Liver (tissue), 9 donors: ENCODE results near the gene KIRREL3. TPM values are rescaled to one million over a fixed set of nuclear protein-coding genes. Genes with fewer than 3 reads are reported as not detected.

Experiments
- DNase-seq: peaks from one replicate; pipeline ENCODE4 v3.0.0-alpha.2; 2017; ENCODE audit warnings: low spot score
- H3K27ac ChIP-seq, 2 donors: one replicate each; pipeline ENCODE4 v1.7.0; 2013; ENCODE audit warnings: inconsistent platforms in 2 of 2, low read length in 2 of 2, control low read depth in 1 of 2, low read depth in 1 of 2, mild to moderate bottlenecking in 1 of 2
- H3K27me3 ChIP-seq, 4 donors: one replicate each; pipeline versions ENCODE4 v1.6.1 to v1.7.0; 2013; ENCODE audit warnings: low read length in 3 of 4, inconsistent platforms in 1 of 4, mild to moderate bottlenecking in 1 of 4, moderate library complexity in 1 of 4; ENCODE audit not compliant: control insufficient read depth in 4 of 4, insufficient read depth in 4 of 4
- H3K36me3 ChIP-seq, 4 donors: one replicate each; pipeline versions ENCODE4 v1.6.1 to v1.7.0; 2013; ENCODE audit warnings: low read length in 3 of 4, mild to moderate bottlenecking in 3 of 4, low read depth in 1 of 4, moderate library complexity in 1 of 4; ENCODE audit not compliant: control insufficient read depth in 4 of 4, insufficient read depth in 3 of 4
- H3K4me1 ChIP-seq, 4 donors: one replicate each; pipeline versions ENCODE4 v1.6.1 to v1.7.0; 2013; ENCODE audit warnings: low read length in 3 of 4, mild to moderate bottlenecking in 3 of 4, moderate library complexity in 1 of 4; ENCODE audit not compliant: control insufficient read depth in 4 of 4, insufficient read depth in 4 of 4
- H3K4me3 ChIP-seq, 3 donors: one replicate each; pipeline versions ENCODE4 v1.6.1 to v1.7.0; 2013; ENCODE audit warnings: low read length in 3 of 3, control low read depth in 1 of 3, low read depth in 1 of 3, mild to moderate bottlenecking in 1 of 3
- H3K9ac ChIP-seq, 2 donors: one replicate each; pipeline ENCODE4 v1.7.0; 2013; ENCODE audit warnings: low read length in 2 of 2, mild to moderate bottlenecking in 2 of 2, moderate library complexity in 2 of 2, control low read depth in 1 of 2, low read depth in 1 of 2
- H3K9me3 ChIP-seq, 4 donors: one replicate each; pipeline versions ENCODE4 v1.6.1 to v1.7.0; 2013; ENCODE audit warnings: low read length in 3 of 4; ENCODE audit not compliant: control insufficient read depth in 4 of 4
- EGR1 ChIP-seq, 2 donors: IDR thresholded peaks; 2 replicates each; pipeline ENCODE4 v1.6.1; 2016 to 2018; ENCODE audit warnings: antibody characterized with exemption in 2 of 2, low read depth in 2 of 2
- FOXA2 ChIP-seq: IDR thresholded peaks from 2 replicates; pipeline ENCODE4 v1.6.1; 2016; ENCODE audit warnings: antibody characterized with exemption
- GABPA ChIP-seq, 2 donors: IDR thresholded peaks in 1 of 2; conservative IDR thresholded peaks in 1 of 2; 2 replicates each; pipeline ENCODE4 v1.6.1; 2016; ENCODE audit warnings: antibody characterized with exemption in 2 of 2, mild to moderate bottlenecking in 1 of 2, moderate library complexity in 1 of 2
- HNF4A ChIP-seq, 2 donors: conservative IDR thresholded peaks; 2 replicates each; pipeline ENCODE4 v1.6.1; 2016; ENCODE audit warnings: antibody characterized with exemption in 2 of 2, mild to moderate bottlenecking in 2 of 2
- HNF4G ChIP-seq: IDR thresholded peaks from 2 replicates; pipeline ENCODE4 v1.6.1; 2016; ENCODE audit warnings: antibody characterized with exemption
- NR2F2 ChIP-seq: IDR thresholded peaks from 2 replicates; pipeline ENCODE4 v1.6.1; 2016; ENCODE audit warnings: antibody characterized with exemption
- RAD21 ChIP-seq, 2 donors: IDR thresholded peaks; 2 replicates each; pipeline ENCODE4 v1.6.1; 2016; ENCODE audit warnings: antibody characterized with exemption in 2 of 2, mild to moderate bottlenecking in 2 of 2
- RXRA ChIP-seq, 2 donors: IDR thresholded peaks; 2 replicates each; pipeline ENCODE4 v1.6.1; 2017 to 2018; ENCODE audit warnings: antibody characterized with exemption in 2 of 2, mild to moderate bottlenecking in 1 of 2
- YY1 ChIP-seq: IDR thresholded peaks from 2 replicates; pipeline ENCODE4 v1.6.1; 2016; ENCODE audit warnings: antibody characterized with exemption, mild to moderate bottlenecking
- WGBS: extraction: QIAGEN DNeasy Blood & Tissue Kit; methylation state at CpG from one replicate; pipeline ENCODE4 v1.1.7; 2013; 5-methylcytosine and 5-hydroxymethylcytosine counted together
- polyA plus RNA-seq, 2 donors: library from polyadenylated mRNA; stranded (reverse) in 1 of 2; unstranded in 1 of 2; fragments of 200-250 nt in 1 of 2; fragments of >200 nt in 1 of 2; fragmentation: Nextera tagmentation in 1 of 2; extraction: Ambion mirVana in 1 of 2; gene quantifications; one replicate each; pipeline versions ENCODE4 v1.2.1 to v1.2.3, GENCODE V29; 2013 to 2015
- total RNA-seq, 2 donors: library from RNA; depleted of rRNA; stranded (reverse); fragments of >200 nt; gene quantifications; one replicate each; pipeline ENCODE4 v1.2.3, GENCODE V29; 2014
- TF ChIP-seq, protein P1 (sequence below): IDR thresholded peaks from 2 replicates; pipeline ENCODE4 v1.6.1; 2016; ENCODE audit warnings: antibody characterized with exemption
- TF ChIP-seq, protein P2 (sequence below): IDR thresholded peaks from 2 replicates; pipeline ENCODE4 v1.6.1; 2016; ENCODE audit warnings: antibody characterized with exemption
- TF ChIP-seq, protein P3 (sequence below): IDR thresholded peaks from 2 replicates; pipeline ENCODE4 v1.6.1; 2016; ENCODE audit warnings: antibody characterized with exemption, mild to moderate bottlenecking
- TF ChIP-seq, protein P4 (sequence below): IDR thresholded peaks from 2 replicates; pipeline ENCODE4 v1.6.1; 2016; ENCODE audit warnings: antibody characterized with exemption
- donor health status: healthy.
- donor health status: healthy.
- donor health status: healthy.
- donor health status: healthy.
- donor health status: healthy.

KIRREL3 gene
- total and polyA plus RNA-seq, 4 donors: 0.03 to 0.29 (median 0.08) TPM; not detected in 1

DNA sequence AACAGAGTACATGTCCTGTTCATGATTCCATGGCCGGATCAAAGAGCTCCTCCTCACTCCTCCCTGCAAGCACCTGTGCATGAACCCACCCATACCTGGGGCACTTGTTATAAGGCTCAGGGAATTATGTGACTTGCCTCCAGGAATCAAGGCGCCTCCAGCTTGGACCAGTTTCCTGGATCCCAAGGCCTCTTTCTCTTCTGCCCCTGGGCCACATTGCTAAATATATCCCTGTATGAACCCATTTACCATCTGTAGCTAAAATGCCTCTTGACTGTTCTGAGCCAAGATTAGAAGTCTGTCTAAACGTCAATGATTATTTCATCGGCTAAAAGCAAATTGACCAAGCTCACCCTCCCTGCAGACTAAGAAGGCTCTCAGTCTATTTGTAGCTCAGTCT, 135.6 kb downstream of the KIRREL3 start:
- WGBS: 79% methylated on average over 4 of the region's 4 CpGs

DNA sequence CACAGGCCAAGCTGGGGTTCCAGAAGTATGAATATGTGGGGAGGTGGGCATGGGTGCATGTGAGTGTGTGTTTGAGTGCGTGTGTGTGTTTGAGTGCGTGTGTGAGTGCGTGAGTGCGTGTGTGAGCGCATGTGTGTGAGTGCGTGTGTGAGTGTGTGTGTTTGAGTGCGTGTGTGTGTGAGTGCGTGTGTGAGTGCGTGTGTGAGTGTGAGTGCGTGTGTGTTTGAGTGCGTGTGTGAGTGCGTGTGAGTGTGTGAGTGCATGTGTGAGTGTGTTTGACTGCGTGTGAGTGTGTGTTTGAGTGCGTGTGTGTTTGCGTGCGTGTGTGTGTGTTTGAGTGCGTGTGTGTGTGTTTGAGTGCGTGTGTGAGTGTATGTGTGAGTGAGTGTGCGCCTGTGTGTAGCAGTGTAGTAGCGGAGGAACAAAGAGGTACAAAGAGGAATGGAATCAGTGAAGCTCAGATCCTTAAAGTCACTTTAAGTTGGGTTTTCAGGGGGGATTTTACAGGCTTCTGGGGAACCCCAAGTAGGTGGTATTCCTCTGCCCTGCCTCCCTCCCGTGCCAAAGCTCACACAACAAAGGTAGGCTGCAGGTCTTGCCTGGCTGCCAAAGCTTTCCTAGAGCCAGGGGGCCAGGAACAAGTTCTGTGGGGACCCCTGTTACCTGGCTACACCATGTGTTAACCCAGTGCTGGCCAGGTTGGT, 137.1 kb downstream of the KIRREL3 start:
- Histone ChIP-seq H3K4me1 (no peaks in the 10 kb centered on the region), H3K9ac (no peak overlapping the region), H3K9me3 (peaks cover 0 to 3% (median 0%) of the 10 kb centered on the region in 4 donors), H3K27me3 (peaks cover 0 to 6% (median under 1%) of the 10 kb centered on the region in 4 donors), H3K4me3 (no peak overlapping the region), H3K27ac (no peak overlapping the region), H3K36me3 (no peaks in the 10 kb centered on the region)
- DNase-seq: no peak
- 71% methylated on average over 21 of the region's 21 CpGs for WGBS
- TF ChIP-seq, protein P1, sequence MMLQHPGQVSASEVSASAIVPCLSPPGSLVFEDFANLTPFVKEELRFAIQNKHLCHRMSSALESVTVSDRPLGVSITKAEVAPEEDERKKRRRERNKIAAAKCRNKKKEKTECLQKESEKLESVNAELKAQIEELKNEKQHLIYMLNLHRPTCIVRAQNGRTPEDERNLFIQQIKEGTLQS: no peak
- TF ChIP-seq, protein P2, sequence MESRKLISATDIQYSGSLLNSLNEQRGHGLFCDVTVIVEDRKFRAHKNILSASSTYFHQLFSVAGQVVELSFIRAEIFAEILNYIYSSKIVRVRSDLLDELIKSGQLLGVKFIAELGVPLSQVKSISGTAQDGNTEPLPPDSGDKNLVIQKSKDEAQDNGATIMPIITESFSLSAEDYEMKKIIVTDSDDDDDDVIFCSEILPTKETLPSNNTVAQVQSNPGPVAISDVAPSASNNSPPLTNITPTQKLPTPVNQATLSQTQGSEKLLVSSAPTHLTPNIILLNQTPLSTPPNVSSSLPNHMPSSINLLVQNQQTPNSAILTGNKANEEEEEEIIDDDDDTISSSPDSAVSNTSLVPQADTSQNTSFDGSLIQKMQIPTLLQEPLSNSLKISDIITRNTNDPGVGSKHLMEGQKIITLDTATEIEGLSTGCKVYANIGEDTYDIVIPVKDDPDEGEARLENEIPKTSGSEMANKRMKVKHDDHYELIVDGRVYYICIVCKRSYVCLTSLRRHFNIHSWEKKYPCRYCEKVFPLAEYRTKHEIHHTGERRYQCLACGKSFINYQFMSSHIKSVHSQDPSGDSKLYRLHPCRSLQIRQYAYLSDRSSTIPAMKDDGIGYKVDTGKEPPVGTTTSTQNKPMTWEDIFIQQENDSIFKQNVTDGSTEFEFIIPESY: no peak
- no peak for TF ChIP-seq NR2F2
- TF ChIP-seq, protein P3, sequence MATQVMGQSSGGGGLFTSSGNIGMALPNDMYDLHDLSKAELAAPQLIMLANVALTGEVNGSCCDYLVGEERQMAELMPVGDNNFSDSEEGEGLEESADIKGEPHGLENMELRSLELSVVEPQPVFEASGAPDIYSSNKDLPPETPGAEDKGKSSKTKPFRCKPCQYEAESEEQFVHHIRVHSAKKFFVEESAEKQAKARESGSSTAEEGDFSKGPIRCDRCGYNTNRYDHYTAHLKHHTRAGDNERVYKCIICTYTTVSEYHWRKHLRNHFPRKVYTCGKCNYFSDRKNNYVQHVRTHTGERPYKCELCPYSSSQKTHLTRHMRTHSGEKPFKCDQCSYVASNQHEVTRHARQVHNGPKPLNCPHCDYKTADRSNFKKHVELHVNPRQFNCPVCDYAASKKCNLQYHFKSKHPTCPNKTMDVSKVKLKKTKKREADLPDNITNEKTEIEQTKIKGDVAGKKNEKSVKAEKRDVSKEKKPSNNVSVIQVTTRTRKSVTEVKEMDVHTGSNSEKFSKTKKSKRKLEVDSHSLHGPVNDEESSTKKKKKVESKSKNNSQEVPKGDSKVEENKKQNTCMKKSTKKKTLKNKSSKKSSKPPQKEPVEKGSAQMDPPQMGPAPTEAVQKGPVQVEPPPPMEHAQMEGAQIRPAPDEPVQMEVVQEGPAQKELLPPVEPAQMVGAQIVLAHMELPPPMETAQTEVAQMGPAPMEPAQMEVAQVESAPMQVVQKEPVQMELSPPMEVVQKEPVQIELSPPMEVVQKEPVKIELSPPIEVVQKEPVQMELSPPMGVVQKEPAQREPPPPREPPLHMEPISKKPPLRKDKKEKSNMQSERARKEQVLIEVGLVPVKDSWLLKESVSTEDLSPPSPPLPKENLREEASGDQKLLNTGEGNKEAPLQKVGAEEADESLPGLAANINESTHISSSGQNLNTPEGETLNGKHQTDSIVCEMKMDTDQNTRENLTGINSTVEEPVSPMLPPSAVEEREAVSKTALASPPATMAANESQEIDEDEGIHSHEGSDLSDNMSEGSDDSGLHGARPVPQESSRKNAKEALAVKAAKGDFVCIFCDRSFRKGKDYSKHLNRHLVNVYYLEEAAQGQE: no peak
- no peak for TF ChIP-seq YY1
- no peak for TF ChIP-seq RXRA (IDR thresholded peaks at IDR 0.05)
- TF ChIP-seq HNF4A (conservative IDR thresholded peaks at IDR 0.05): no peak
- TF ChIP-seq, protein P4, sequence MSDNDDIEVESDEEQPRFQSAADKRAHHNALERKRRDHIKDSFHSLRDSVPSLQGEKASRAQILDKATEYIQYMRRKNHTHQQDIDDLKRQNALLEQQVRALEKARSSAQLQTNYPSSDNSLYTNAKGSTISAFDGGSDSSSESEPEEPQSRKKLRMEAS: no peak
- TF ChIP-seq RAD21 (IDR thresholded peaks at IDR 0.05): no peak
- TF ChIP-seq FOXA2: no peak
- no peak for TF ChIP-seq HNF4G
- TF ChIP-seq EGR1 (IDR thresholded peaks at IDR 0.05; ENCODE audit: low read depth in 2 of 2): no peak
- TF ChIP-seq GABPA (IDR thresholded peaks at IDR 0.05 in 1 of 2, conservative IDR thresholded peaks at IDR 0.05 in 1 of 2): no peak

More for the DNA sequence above, 135.6 kb downstream of the KIRREL3 start:
- H3K4me1 ChIP-seq: no peaks in the 10 kb centered on the region
- H3K4me3 ChIP-seq: no peak overlapping the region
- peaks cover 0 to 7% (median 2%) of the 10 kb centered on the region in 4 donors for H3K27me3 ChIP-seq
- no peak overlapping the region for H3K27ac ChIP-seq
- H3K9me3 ChIP-seq: no peaks in the 10 kb centered on the region
- no peak overlapping the region for H3K9ac ChIP-seq
- no peak for TF ChIP-seq RAD21 (IDR thresholded peaks at IDR 0.05)
- no peak for DNase-seq
- no peaks in the 10 kb centered on the region for H3K36me3 ChIP-seq
